ENCODE measurements around the gene RGS7. TPM values are rescaled to one million over a fixed set of nuclear protein-coding genes. Genes with fewer than 3 reads are reported as not detected.
"Not testable (repeated sequence)": the region's sequence is repeated elsewhere in the genome, so short reads cannot be mapped to it uniquely, and the experiment has no call there.

The RGS7 gene
- total RNA-seq, 2 donors from 2014 or later: 0.26 to 0.99 TPM

- no peaks in the 10 kb centered on the region for H3K9me3 ChIP-seq
- H3K4me1 ChIP-seq: no peaks in the 10 kb centered on the region
- ATAC-seq (no peak), DNase-seq (no peak)
- TF ChIP-seq CTCF (IDR thresholded peaks at IDR 0.05): no peak
- TF ChIP-seq POLR2A (IDR thresholded peaks at IDR 0.05): no peak
- no peaks in the 10 kb centered on the region for H3K36me3 ChIP-seq (replicated peaks in 1 of 2; ENCODE audit: insufficient read depth in 1 of 2, low read depth in 2 of 2)
- WGBS, 2 donors: 83% methylated on average over 15 to 16 of the region's 16 CpGs
- H3K4me3 ChIP-seq: no peak overlapping the region
- intact Hi-C loops (cut with DNase I): no loop called here
- H3K27me3 ChIP-seq: no peaks in the 10 kb centered on the region
- no peak overlapping the region for H3K27ac ChIP-seq
Observed at GRCh38 chr1:240771450-240771849, 585.6 kb downstream of the RGS7 start.

GRCh38 chr1:240768979-240769378, 588.0 kb downstream of the RGS7 start:
- TF ChIP-seq CTCF (IDR thresholded peaks at IDR 0.05) (no peak), POLR2A (IDR thresholded peaks at IDR 0.05) (no peak)
- Histone ChIP-seq H3K9me3 (no peaks in the 10 kb centered on the region), H3K4me1 (no peaks in the 10 kb centered on the region), H3K36me3 (replicated peaks in 1 of 2; ENCODE audit: insufficient read depth in 1 of 2, low read depth in 2 of 2) (no peaks in the 10 kb centered on the region), H3K4me3 (no peak overlapping the region), H3K27me3 (no peaks in the 10 kb centered on the region), H3K27ac (no peak overlapping the region)
- DNase-seq (no peak), ATAC-seq (no peak)
- intact Hi-C loops (cut with DNase I): no loop called here
- WGBS, 2 donors: 78 to 85% methylated on average over 4 of the region's 4 CpGs

- Histone ChIP-seq H3K4me1 (no peaks in the 10 kb centered on the region), H3K4me3 (no peak overlapping the region), H3K36me3 (replicated peaks in 1 of 2; ENCODE audit: insufficient read depth in 1 of 2, low read depth in 2 of 2) (no peaks in the 10 kb centered on the region), H3K27me3 (no peaks in the 10 kb centered on the region), H3K27ac (no peak overlapping the region), H3K9me3 (no peaks in the 10 kb centered on the region)
- intact Hi-C loops (cut with DNase I): no loop called here
- no peak for ATAC-seq
- no peak for DNase-seq
- TF ChIP-seq POLR2A (IDR thresholded peaks at IDR 0.05) (no peak), CTCF (IDR thresholded peaks at IDR 0.05) (no peak)
Observed at GRCh38 chr1:240766831-240767230, 590.2 kb downstream of the RGS7 start.

- no peaks in the 10 kb centered on the region for H3K36me3 ChIP-seq (replicated peaks in 1 of 2; ENCODE audit: insufficient read depth in 1 of 2, low read depth in 2 of 2)
- H3K4me3 ChIP-seq: no peak overlapping the region
- no peaks in the 10 kb centered on the region for H3K27me3 ChIP-seq
- no peaks in the 10 kb centered on the region for H3K4me1 ChIP-seq
- TF ChIP-seq POLR2A (IDR thresholded peaks at IDR 0.05): no peak
- no peak for TF ChIP-seq CTCF (IDR thresholded peaks at IDR 0.05)
- DNase-seq (no peak), ATAC-seq (no peak)
- no peaks in the 10 kb centered on the region for H3K9me3 ChIP-seq
- 29 to 35% methylated on average over 5 of the region's 5 CpGs for WGBS, 2 donors
- H3K27ac ChIP-seq: no peak overlapping the region
- intact Hi-C loops (cut with DNase I): no loop called here
Observed at GRCh38 chr1:240765732-240766363, 591.2 kb downstream of the RGS7 start.

GRCh38 chr1:240763771-240764170, 593.2 kb downstream of the RGS7 start:
- ATAC-seq (no peak), DNase-seq (no peak)

GRCh38 chr1:240763095-240763494, 593.9 kb downstream of the RGS7 start:
- H3K9me3 ChIP-seq; H3K36me3 ChIP-seq (replicated peaks in 1 of 2; ENCODE audit: insufficient read depth in 1 of 2, low read depth in 2 of 2); ATAC-seq; H3K27me3 ChIP-seq; H3K4me3 ChIP-seq; H3K27ac ChIP-seq; DNase-seq; intact Hi-C loops (cut with DNase I); H3K4me1 ChIP-seq: not testable (repeated sequence)
- 70% methylated on average over 6 to 7 of the region's 7 CpGs for WGBS, 2 donors

More at GRCh38 chr1:240763771-240764170, 593.2 kb downstream of the RGS7 start:
- Histone ChIP-seq H3K4me3 (no peak overlapping the region), H3K9me3 (no peaks in the 10 kb centered on the region), H3K27me3 (no peaks in the 10 kb centered on the region), H3K4me1 (no peaks in the 10 kb centered on the region), H3K27ac (no peak overlapping the region), H3K36me3 (replicated peaks in 1 of 2; ENCODE audit: insufficient read depth in 1 of 2, low read depth in 2 of 2) (no peaks in the 10 kb centered on the region)
- intact Hi-C loops (cut with DNase I): no loop called here
- TF ChIP-seq CTCF (IDR thresholded peaks at IDR 0.05) (no peak), POLR2A (IDR thresholded peaks at IDR 0.05) (no peak)
- 80 to 83% methylated on average over 12 of the region's 12 CpGs for WGBS, 2 donors

- H3K27me3 ChIP-seq; DNase-seq; H3K9me3 ChIP-seq; intact Hi-C loops (cut with DNase I); H3K4me1 ChIP-seq; H3K27ac ChIP-seq; H3K4me3 ChIP-seq; ATAC-seq; H3K36me3 ChIP-seq (replicated peaks in 1 of 2; ENCODE audit: insufficient read depth in 1 of 2, low read depth in 2 of 2): not testable (repeated sequence)
- WGBS, 2 donors: 95 to 96% methylated on average over 7 to 34 of the region's 42 CpGs
Observed at GRCh38 chr1:240762471-240762987, 594.5 kb downstream of the RGS7 start.

Data from body of pancreas (tissue), 4 donors.